ENCODE data around the gene PLCH1.

PLCH1 gene

GRCh38 chr3:155424323-155424710 is 320.6 kb downstream of the PLCH1 start:
- TF ChIP-seq CTCF (IDR thresholded peaks at IDR 0.05): no peak

- TF ChIP-seq CTCF (IDR thresholded peaks at IDR 0.05): no peak
Measured at GRCh38 chr3:155423526-155424322, 321.1 kb downstream of the PLCH1 start.

- TF ChIP-seq CTCF (IDR thresholded peaks at IDR 0.05): no peak
Measured at GRCh38 chr3:155420881-155421486, 323.9 kb downstream of the PLCH1 start.

GRCh38 chr3:155420406-155420805 is 324.5 kb downstream of the PLCH1 start:
- no peak for TF ChIP-seq CTCF (IDR thresholded peaks at IDR 0.05)

GRCh38 chr3:155418407-155418806 is 326.5 kb downstream of the PLCH1 start:
- TF ChIP-seq CTCF (IDR thresholded peaks at IDR 0.05): no peak

- no peak for TF ChIP-seq CTCF (IDR thresholded peaks at IDR 0.05)
Measured at GRCh38 chr3:155417119-155417517, 327.8 kb downstream of the PLCH1 start.

- no peak for TF ChIP-seq CTCF (IDR thresholded peaks at IDR 0.05)
Measured at GRCh38 chr3:155416500-155417118, 328.3 kb downstream of the PLCH1 start.

All from LNCAP (cell line).